Measurements from ENCODE around the gene C2CD4D. TPM values are rescaled to one million over a fixed set of nuclear protein-coding genes. Genes with fewer than 3 reads are reported as not detected.
A peak's percentile ranks its signal among the peaks of the same experiment; 100 is the strongest.

C2CD4D gene
- total and polyA plus RNA-seq, 10 donors = 0.03 to 0.51 (median 0.07) TPM; not detected in 7

DNA sequence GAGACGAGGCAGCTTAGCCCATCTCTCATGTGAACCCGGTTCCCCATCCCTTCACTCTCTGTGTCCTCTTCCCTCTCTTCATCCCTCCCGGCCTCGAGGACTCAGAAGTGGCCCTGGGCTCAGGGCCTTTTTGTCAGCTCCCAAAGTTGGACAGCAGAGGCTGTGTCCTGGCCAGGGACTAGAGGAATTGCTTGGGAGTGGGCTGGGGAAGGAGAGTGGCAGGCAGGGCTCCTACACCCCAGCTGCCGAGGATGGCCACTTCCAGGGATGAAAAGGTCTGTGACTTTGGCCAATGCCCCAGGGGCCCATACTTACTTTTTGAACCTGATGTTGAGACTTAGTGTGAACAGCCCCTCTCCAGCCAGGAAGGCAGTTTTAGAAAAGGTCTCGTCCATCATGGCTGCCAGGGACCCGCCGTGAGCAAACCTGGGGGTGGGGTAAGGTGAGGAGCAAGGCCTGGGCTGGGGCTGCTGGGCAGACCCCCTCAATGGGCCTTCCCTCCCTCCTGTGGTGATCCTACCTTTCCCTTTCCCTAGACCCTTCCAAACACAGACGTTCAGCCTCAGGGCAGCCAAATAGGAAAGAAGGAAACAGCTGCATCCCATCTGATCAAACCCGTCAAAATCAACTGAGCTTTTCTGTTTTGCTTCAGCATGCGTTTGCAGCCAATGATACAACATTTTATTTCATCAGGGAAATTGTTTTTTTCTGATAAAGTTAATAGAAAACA is 8.4 kb upstream of the C2CD4D start:
- Histone ChIP-seq H3K4me1 (peaks cover 0 to 14% (median 6%) of the 10 kb centered on the region in 6 donors), H3K27me3 (replicated peaks in 1 of 7) (no peaks in the 10 kb centered on the region), H3K36me3 (no peaks in the 10 kb centered on the region), H3K9me3 (no peaks in the 10 kb centered on the region), H3K4me3 (no peak overlapping the region), H3K27ac (peak overlapping the region in 2 of 8 donors; percentile 19 to 34)
- peak in 1 of 3 donors; percentile 55 for TF ChIP-seq POLR2AphosphoS5 (IDR thresholded peaks at IDR 0.05)
- TF ChIP-seq, protein P1, sequence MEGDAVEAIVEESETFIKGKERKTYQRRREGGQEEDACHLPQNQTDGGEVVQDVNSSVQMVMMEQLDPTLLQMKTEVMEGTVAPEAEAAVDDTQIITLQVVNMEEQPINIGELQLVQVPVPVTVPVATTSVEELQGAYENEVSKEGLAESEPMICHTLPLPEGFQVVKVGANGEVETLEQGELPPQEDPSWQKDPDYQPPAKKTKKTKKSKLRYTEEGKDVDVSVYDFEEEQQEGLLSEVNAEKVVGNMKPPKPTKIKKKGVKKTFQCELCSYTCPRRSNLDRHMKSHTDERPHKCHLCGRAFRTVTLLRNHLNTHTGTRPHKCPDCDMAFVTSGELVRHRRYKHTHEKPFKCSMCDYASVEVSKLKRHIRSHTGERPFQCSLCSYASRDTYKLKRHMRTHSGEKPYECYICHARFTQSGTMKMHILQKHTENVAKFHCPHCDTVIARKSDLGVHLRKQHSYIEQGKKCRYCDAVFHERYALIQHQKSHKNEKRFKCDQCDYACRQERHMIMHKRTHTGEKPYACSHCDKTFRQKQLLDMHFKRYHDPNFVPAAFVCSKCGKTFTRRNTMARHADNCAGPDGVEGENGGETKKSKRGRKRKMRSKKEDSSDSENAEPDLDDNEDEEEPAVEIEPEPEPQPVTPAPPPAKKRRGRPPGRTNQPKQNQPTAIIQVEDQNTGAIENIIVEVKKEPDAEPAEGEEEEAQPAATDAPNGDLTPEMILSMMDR (IDR thresholded peaks at IDR 0.05 in 8 of 11, conservative IDR thresholded peaks at IDR 0.05 in 3 of 11) = no peak
- TF ChIP-seq POLR2A (IDR thresholded peaks at IDR 0.05) = no peak
- DNase-seq = no peak
- 42 to 51% (median 45%) methylated on average over 10 to 11 of the region's 11 CpGs for WGBS, 5 donors
- intact Hi-C loops (cut with DNase I; ENCODE audit: low total_unique reads) = no loop called here

DNA sequence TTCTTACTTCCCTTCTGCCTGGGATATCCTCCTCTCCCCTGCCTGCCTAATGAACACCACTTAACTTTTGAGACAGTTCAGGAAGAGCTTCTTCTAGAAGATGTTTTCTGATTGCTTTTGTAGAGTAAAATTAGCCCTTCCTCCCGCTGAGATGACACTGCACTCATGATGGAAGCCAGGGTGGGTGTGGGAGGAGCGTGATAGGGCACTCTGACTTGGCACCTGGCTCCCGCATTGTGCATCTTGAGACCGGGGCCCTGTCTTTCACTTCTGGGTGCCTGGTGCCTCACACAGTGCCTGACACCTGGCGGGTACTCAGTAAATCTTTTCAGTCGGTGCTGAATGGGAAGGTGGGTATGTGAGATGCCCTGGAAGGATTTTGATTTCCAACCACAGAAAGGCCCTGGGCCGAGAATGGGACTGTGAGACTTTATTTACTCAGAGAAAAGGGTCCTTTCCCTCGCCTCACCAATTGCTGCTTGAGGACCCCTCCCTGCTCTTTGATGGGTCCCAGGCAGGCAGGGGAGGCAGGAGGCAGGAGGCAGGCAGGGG is 7.1 kb upstream of the C2CD4D start:
- no peaks in the 10 kb centered on the region for H3K27me3 ChIP-seq (replicated peaks in 1 of 7)
- H3K36me3 ChIP-seq = no peaks in the 10 kb centered on the region
- H3K4me1 ChIP-seq = peaks cover 0 to 14% (median 6%) of the 10 kb centered on the region in 6 donors
- no peak overlapping the region for H3K27ac ChIP-seq
- no peak overlapping the region for H3K4me3 ChIP-seq
- H3K9me3 ChIP-seq = no peaks in the 10 kb centered on the region
- no peak for DNase-seq
- WGBS, 5 donors = 82 to 90% (median 86%) methylated on average over 8 of the region's 8 CpGs
- intact Hi-C loops (cut with DNase I; ENCODE audit: low total_unique reads) = no loop called here
- TF ChIP-seq POLR2A (IDR thresholded peaks at IDR 0.05) (no peak), POLR2AphosphoS5 (IDR thresholded peaks at IDR 0.05) (no peak)
- TF ChIP-seq, protein P1 (IDR thresholded peaks at IDR 0.05 in 8 of 11, conservative IDR thresholded peaks at IDR 0.05 in 3 of 11) = no peak

DNA sequence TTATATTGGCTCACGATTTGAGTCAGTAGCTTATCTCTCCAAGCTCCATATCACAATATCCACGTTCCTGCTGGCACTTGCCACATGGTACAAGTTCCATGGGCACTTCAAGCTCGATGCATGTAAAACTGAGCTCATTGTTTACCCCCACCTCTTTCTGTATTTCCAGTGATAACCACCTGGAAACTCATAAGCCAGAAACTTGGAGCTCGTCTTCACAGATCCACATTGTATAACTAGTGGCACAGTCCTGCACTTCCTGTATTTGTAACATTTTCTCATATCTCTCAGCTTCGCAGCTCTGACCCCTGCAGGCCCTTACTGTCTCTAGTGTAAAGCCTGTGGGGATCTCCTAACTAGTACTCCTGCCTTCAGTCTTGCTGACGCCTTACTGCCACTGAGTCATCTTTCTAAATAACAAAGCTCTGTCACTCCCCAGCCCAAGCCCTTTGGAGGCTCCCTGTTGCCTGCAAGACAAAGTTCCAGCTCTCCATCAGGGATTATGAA is 6.5 kb upstream of the C2CD4D start:
- WGBS, 5 donors = 57 to 69% (median 65%) methylated on average over 6 of the region's 6 CpGs
- DNase-seq = no peak

More for the DNA sequence above, 6.5 kb upstream of the C2CD4D start:
- Histone ChIP-seq H3K27me3 (replicated peaks in 1 of 7) (no peaks in the 10 kb centered on the region), H3K36me3 (no peaks in the 10 kb centered on the region), H3K4me1 (peaks cover 0 to 14% (median 6%) of the 10 kb centered on the region in 6 donors), H3K27ac (no peak overlapping the region), H3K9me3 (no peaks in the 10 kb centered on the region), H3K4me3 (no peak overlapping the region)
- TF ChIP-seq POLR2A (IDR thresholded peaks at IDR 0.05) = no peak
- TF ChIP-seq POLR2AphosphoS5 (IDR thresholded peaks at IDR 0.05) = no peak
- TF ChIP-seq, protein P1 (IDR thresholded peaks at IDR 0.05 in 8 of 11, conservative IDR thresholded peaks at IDR 0.05 in 3 of 11) = no peak
- intact Hi-C loops (cut with DNase I; ENCODE audit: low total_unique reads) = no loop called here

All from spleen (tissue), 11 donors.